Activated naive CD8-positive, alpha-beta T cell treated with anti-CD3 and anti-CD28 coated beads, Interleukin-2, amount 50 U/mL, for 24 hours (primary cell): Measurements from ENCODE around the gene C5.

ENCODE experiments used
- ATAC-seq: fragments of 150-1000 bp; cut with Tn5 transposase; one replicate; pipeline ENCODE4 v1.10.0; 2021
- DNase-seq: peaks from one replicate; pipeline ENCODE4 v3.0.0; 2021
- H3K27ac Mint-ChIP-seq: one replicate; pipeline ENCODE4 v1.8.0; 2021; ENCODE audit warnings: mild to moderate bottlenecking, mixed read lengths
- H3K27me3 Mint-ChIP-seq: one replicate; pipeline ENCODE4 v1.8.0; 2021; ENCODE audit warnings: mixed read lengths
- H3K36me3 Mint-ChIP-seq: one replicate; pipeline ENCODE4 v1.8.0; 2021; ENCODE audit warnings: low read depth, mixed read lengths
- H3K4me1 Mint-ChIP-seq: one replicate; pipeline ENCODE4 v1.8.0; 2021; ENCODE audit warnings: mixed read lengths
- H3K4me3 Mint-ChIP-seq: one replicate; pipeline ENCODE4 v1.8.0; 2021; ENCODE audit warnings: mild to moderate bottlenecking, moderate library complexity, mixed read lengths
- H3K9me3 Mint-ChIP-seq: one replicate; pipeline ENCODE4 v1.8.0; 2021; ENCODE audit warnings: mixed read lengths

Gene C5

GRCh38 chr9:120913647-120914264, 136.3 kb downstream of the C5 start:
- Mint-ChIP-seq H3K36me3 (peaks cover 94% of the 10 kb centered on the region), H3K4me3 (peak overlapping the region; percentile 45), H3K27ac (peak overlapping the region; percentile 91), H3K9me3 (no peaks in the 10 kb centered on the region), H3K4me1 (peaks cover 96% of the 10 kb centered on the region), H3K27me3 (no peaks in the 10 kb centered on the region)
- no peak for DNase-seq
- peak; percentile 51 for ATAC-seq

GRCh38 chr9:120912958-120913646, 137.0 kb downstream of the C5 start:
- Mint-ChIP-seq H3K27me3 (no peaks in the 10 kb centered on the region), H3K27ac (peak overlapping the region; percentile 91), H3K36me3 (peaks cover 94% of the 10 kb centered on the region), H3K4me3 (peak overlapping the region; percentile 45), H3K4me1 (peaks cover 96% of the 10 kb centered on the region), H3K9me3 (no peaks in the 10 kb centered on the region)
- DNase-seq (no peak), ATAC-seq (no peak)

GRCh38 chr9:120911295-120911837, 138.7 kb downstream of the C5 start:
- no peak for ATAC-seq
- H3K4me3 Mint-ChIP-seq = peak overlapping the region; percentile 19
- peak overlapping the region; percentile 91 for H3K27ac Mint-ChIP-seq

GRCh38 chr9:120910643-120911042, 139.4 kb downstream of the C5 start:
- Mint-ChIP-seq H3K4me3 (peak overlapping the region; percentile 24), H3K4me1 (peaks cover 97% of the 10 kb centered on the region), H3K9me3 (no peaks in the 10 kb centered on the region), H3K36me3 (peaks cover 96% of the 10 kb centered on the region), H3K27me3 (no peaks in the 10 kb centered on the region), H3K27ac (peak overlapping the region; percentile 91)
- peak; percentile 50 for ATAC-seq
- no peak for DNase-seq

More at GRCh38 chr9:120911295-120911837, 138.7 kb downstream of the C5 start:
- no peak for DNase-seq
- H3K27me3 Mint-ChIP-seq = no peaks in the 10 kb centered on the region
- no peaks in the 10 kb centered on the region for H3K9me3 Mint-ChIP-seq
- peaks cover 96% of the 10 kb centered on the region for H3K4me1 Mint-ChIP-seq
- peaks cover 94% of the 10 kb centered on the region for H3K36me3 Mint-ChIP-seq

GRCh38 chr9:120909904-120910303, 140.2 kb downstream of the C5 start:
- no peaks in the 10 kb centered on the region for H3K27me3 Mint-ChIP-seq
- peaks cover 98% of the 10 kb centered on the region for H3K4me1 Mint-ChIP-seq
- H3K36me3 Mint-ChIP-seq = peaks cover 96% of the 10 kb centered on the region
- no peak overlapping the region for H3K4me3 Mint-ChIP-seq
- no peaks in the 10 kb centered on the region for H3K9me3 Mint-ChIP-seq
- peak overlapping the region; percentile 91 for H3K27ac Mint-ChIP-seq
- DNase-seq = peak; percentile 70
- peak; percentile 58 for ATAC-seq

- Mint-ChIP-seq H3K36me3 (peaks cover 88% of the 10 kb centered on the region), H3K4me3 (peak overlapping the region; percentile 53), H3K27ac (peak overlapping the region; percentile 93), H3K9me3 (no peaks in the 10 kb centered on the region), H3K27me3 (no peaks in the 10 kb centered on the region), H3K4me1 (peaks cover 95% of the 10 kb centered on the region)
- DNase-seq = no peak
- peak; percentile 22 for ATAC-seq
Measured at GRCh38 chr9:120905315-120906164, 144.5 kb downstream of the C5 start.

GRCh38 chr9:120904978-120905301, 145.1 kb downstream of the C5 start:
- H3K36me3 Mint-ChIP-seq = peaks cover 85% of the 10 kb centered on the region
- ATAC-seq (no peak), DNase-seq (no peak)
- H3K4me3 Mint-ChIP-seq = peak overlapping the region; percentile 53
- peak overlapping the region; percentile 93 for H3K27ac Mint-ChIP-seq
- no peaks in the 10 kb centered on the region for H3K9me3 Mint-ChIP-seq
- H3K27me3 Mint-ChIP-seq = no peaks in the 10 kb centered on the region
- peaks cover 95% of the 10 kb centered on the region for H3K4me1 Mint-ChIP-seq

GRCh38 chr9:120904061-120904977, 145.8 kb downstream of the C5 start:
- Mint-ChIP-seq H3K4me3 (peak overlapping the region; percentile 53), H3K27me3 (no peaks in the 10 kb centered on the region), H3K4me1 (peaks cover 94% of the 10 kb centered on the region), H3K36me3 (peaks cover 82% of the 10 kb centered on the region), H3K27ac (peak overlapping the region; percentile 93), H3K9me3 (no peaks in the 10 kb centered on the region)
- DNase-seq = no peak
- no peak for ATAC-seq

- Mint-ChIP-seq H3K27ac (peak overlapping the region; percentile 93), H3K4me3 (peak overlapping the region; percentile 24), H3K27me3 (no peaks in the 10 kb centered on the region), H3K36me3 (peaks cover 70% of the 10 kb centered on the region), H3K9me3 (no peaks in the 10 kb centered on the region), H3K4me1 (peaks cover 96% of the 10 kb centered on the region)
- no peak for DNase-seq
- no peak for ATAC-seq
Measured at GRCh38 chr9:120902569-120903535, 147.2 kb downstream of the C5 start.
